ENCODE data around the gene SLC2A5. TPM values are rescaled to one million over a fixed set of nuclear protein-coding genes. Genes with fewer than 3 reads are reported as not detected.

The SLC2A5 gene
- total RNA-seq = not detected

GRCh38 chr1:9069326-9070100 is at the start of gene SLC2A5:
TSS of gene SLC2A5 (minus strand) at chr1:9069635. CDS start at chr1:9069536, 99 bp downstream.
- no peak within 1 kb of the TSS for H3K4me3 Mint-ChIP-seq
- ATAC-seq (no peak), DNase-seq (no peak)
- H3K27ac Mint-ChIP-seq = no peak within 1 kb of the TSS
- H3K4me1 Mint-ChIP-seq = peaks cover 13% of the 10 kb centered on the region
- H3K9me3 Mint-ChIP-seq (ENCODE audit: low read depth) = no peaks in the 10 kb centered on the region
- no peaks in the 10 kb centered on the region for H3K36me3 Mint-ChIP-seq
- H3K27me3 Mint-ChIP-seq = peaks cover 33% of the 10 kb centered on the region
- CTCF ChIA-PET = no interaction called here

GRCh38 chr1:9118186-9118585 is 48.8 kb upstream of the SLC2A5 start:
- ATAC-seq = no peak
- Mint-ChIP-seq H3K27ac (no peak overlapping the region), H3K9me3 (ENCODE audit: low read depth) (no peaks in the 10 kb centered on the region), H3K4me1 (peaks cover 15% of the 10 kb centered on the region), H3K4me3 (no peak overlapping the region), H3K27me3 (no peaks in the 10 kb centered on the region), H3K36me3 (no peaks in the 10 kb centered on the region)
- no peak for DNase-seq
- CTCF ChIA-PET = interaction anchor here (0.5 to 1.0 kb wide), 3 partner anchors 20 to 113 kb away, joined by 3 read pairs; no protein-coding TSS in a partner anchor

- Mint-ChIP-seq H3K27me3 (no peaks in the 10 kb centered on the region), H3K27ac (no peak overlapping the region), H3K36me3 (no peaks in the 10 kb centered on the region), H3K4me1 (peaks cover 25% of the 10 kb centered on the region), H3K9me3 (ENCODE audit: low read depth) (no peaks in the 10 kb centered on the region), H3K4me3 (no peak overlapping the region)
- DNase-seq (no peak), ATAC-seq (no peak)
- CTCF ChIA-PET = interaction anchor here (0.9 to 3.0 kb wide), 4 partner anchors 27 to 119 kb away, joined by 3 to 8 read pairs (median 6); partner anchors contain the start of gene H6PD
These were observed 46.1 kb upstream of the SLC2A5 start for GRCh38 chr1:9115351-9116205.

GRCh38 chr1:9112961-9113880 is 43.8 kb upstream of the SLC2A5 start:
- Mint-ChIP-seq H3K4me3 (no peak overlapping the region), H3K4me1 (peaks cover 25% of the 10 kb centered on the region), H3K27ac (no peak overlapping the region), H3K36me3 (no peaks in the 10 kb centered on the region), H3K9me3 (ENCODE audit: low read depth) (no peaks in the 10 kb centered on the region), H3K27me3 (no peaks in the 10 kb centered on the region)
- CTCF ChIA-PET = interaction anchor here (1.0 to 3.0 kb wide), 2 partner anchors 29 to 83 kb away, joined by 3 to 8 read pairs; no protein-coding TSS in a partner anchor
- ATAC-seq = no peak
- DNase-seq = no peak

- Mint-ChIP-seq H3K4me1 (peaks cover 25% of the 10 kb centered on the region), H3K9me3 (ENCODE audit: low read depth) (no peaks in the 10 kb centered on the region), H3K4me3 (no peak overlapping the region), H3K36me3 (no peaks in the 10 kb centered on the region), H3K27me3 (no peaks in the 10 kb centered on the region), H3K27ac (no peak overlapping the region)
- ATAC-seq = peak; percentile 45
- CTCF ChIA-PET = interaction anchor here (1.0 to 3.5 kb wide), 8 partner anchors 11 to 379 kb away, joined by 3 to 44 read pairs (median 9); no protein-coding TSS in a partner anchor
- peak; percentile 61 for DNase-seq
These were observed 42.5 kb upstream of the SLC2A5 start for GRCh38 chr1:9111957-9112356.

GRCh38 chr1:9111357-9111691 is 41.9 kb upstream of the SLC2A5 start:
- Mint-ChIP-seq H3K27ac (no peak overlapping the region), H3K9me3 (ENCODE audit: low read depth) (no peaks in the 10 kb centered on the region), H3K27me3 (no peaks in the 10 kb centered on the region), H3K4me3 (no peak overlapping the region), H3K4me1 (peaks cover 25% of the 10 kb centered on the region), H3K36me3 (no peaks in the 10 kb centered on the region)
- CTCF ChIA-PET = interaction anchor here (0.6 to 3.5 kb wide), 25 partner anchors 10 to 965 kb away, joined by 3 to 44 read pairs (median 4); partner anchors contain the start of gene H6PD
- ATAC-seq (no peak), DNase-seq (no peak)

- Mint-ChIP-seq H3K27ac (no peak overlapping the region), H3K9me3 (ENCODE audit: low read depth) (no peaks in the 10 kb centered on the region), H3K36me3 (no peaks in the 10 kb centered on the region), H3K4me3 (no peak overlapping the region), H3K27me3 (no peaks in the 10 kb centered on the region), H3K4me1 (peaks cover 25% of the 10 kb centered on the region)
- CTCF ChIA-PET = interaction anchor here (0.6 to 3.5 kb wide), 40 partner anchors 10 to 1210 kb away, joined by 3 to 44 read pairs (median 4); partner anchors contain the start of genes GPR157 and H6PD
- ATAC-seq (peak; percentile 81), DNase-seq (peak; percentile 91)
These were observed 41.4 kb upstream of the SLC2A5 start for GRCh38 chr1:9110669-9111356.

GRCh38 chr1:9108056-9108665 is 38.7 kb upstream of the SLC2A5 start:
- Mint-ChIP-seq H3K4me3 (no peak overlapping the region), H3K4me1 (peaks cover 22% of the 10 kb centered on the region), H3K36me3 (no peaks in the 10 kb centered on the region)

GRCh38 chr1:9107136-9107535 is 37.7 kb upstream of the SLC2A5 start:
- no peaks in the 10 kb centered on the region for H3K9me3 Mint-ChIP-seq (ENCODE audit: low read depth)
- H3K36me3 Mint-ChIP-seq = no peaks in the 10 kb centered on the region
- DNase-seq (no peak), ATAC-seq (no peak)
- no peak overlapping the region for H3K27ac Mint-ChIP-seq
- H3K27me3 Mint-ChIP-seq = no peaks in the 10 kb centered on the region
- no peak overlapping the region for H3K4me3 Mint-ChIP-seq
- CTCF ChIA-PET = interaction anchor here (2.2 to 2.9 kb wide), 3 partner anchors 35 to 102 kb away, joined by 5 to 12 read pairs (median 5); no protein-coding TSS in a partner anchor
- peaks cover 14% of the 10 kb centered on the region for H3K4me1 Mint-ChIP-seq

More at GRCh38 chr1:9108056-9108665, 38.7 kb upstream of the SLC2A5 start:
- Mint-ChIP-seq H3K27ac (no peak overlapping the region), H3K27me3 (no peaks in the 10 kb centered on the region), H3K9me3 (ENCODE audit: low read depth) (no peaks in the 10 kb centered on the region)
- ATAC-seq (no peak), DNase-seq (no peak)
- CTCF ChIA-PET = interaction anchor here (1.2 to 2.9 kb wide), 3 partner anchors 14 to 88 kb away, joined by 3 to 12 read pairs (median 5); no protein-coding TSS in a partner anchor

- no peaks in the 10 kb centered on the region for H3K36me3 Mint-ChIP-seq
- H3K27me3 Mint-ChIP-seq = no peaks in the 10 kb centered on the region
- H3K27ac Mint-ChIP-seq = no peak overlapping the region
- DNase-seq (no peak), ATAC-seq (no peak)
- H3K9me3 Mint-ChIP-seq (ENCODE audit: low read depth) = no peaks in the 10 kb centered on the region
- peaks cover 5% of the 10 kb centered on the region for H3K4me1 Mint-ChIP-seq
- no peak overlapping the region for H3K4me3 Mint-ChIP-seq
- CTCF ChIA-PET = interaction anchor here (1.0 to 2.3 kb wide), 3 partner anchors 90 to 144 kb away, joined by 3 to 5 read pairs (median 5); no protein-coding TSS in a partner anchor
These were observed 36.9 kb upstream of the SLC2A5 start for GRCh38 chr1:9106286-9106685.

- H3K4me3 Mint-ChIP-seq = no peak overlapping the region
- H3K36me3 Mint-ChIP-seq = no peaks in the 10 kb centered on the region
- no peaks in the 10 kb centered on the region for H3K4me1 Mint-ChIP-seq
- CTCF ChIA-PET = interaction anchor here (1.0 to 2.2 kb wide), 2 partner anchors 100 to 145 kb away, joined by 3 to 5 read pairs; no protein-coding TSS in a partner anchor
- H3K27ac Mint-ChIP-seq = no peak overlapping the region
- H3K9me3 Mint-ChIP-seq (ENCODE audit: low read depth) = no peaks in the 10 kb centered on the region
- ATAC-seq = no peak
- DNase-seq = no peak
- H3K27me3 Mint-ChIP-seq = no peaks in the 10 kb centered on the region
These were observed 36.0 kb upstream of the SLC2A5 start for GRCh38 chr1:9105336-9105867.
